KOPT-K1 (cell line): Measurements from ENCODE around the gene PHAF1.

Experiments
- H3K27ac ChIP-seq: fragments of 200-600 bp; sonication (generic); 2 replicates; pipeline ENCODE4 v1.5.1; 2016; ENCODE audit warnings: antibody characterized with exemption, mild to moderate bottlenecking, low read depth, low read length; ENCODE audit not compliant: poor library complexity, severe bottlenecking
- H3K36me3 ChIP-seq: fragments of 200-600 bp; sonication (generic); 2 replicates; pipeline ENCODE4 v1.5.1; 2017; ENCODE audit warnings: antibody characterized with exemption, mild to moderate bottlenecking, low read length, moderate library complexity; ENCODE audit not compliant: insufficient read depth
- H3K9me3 ChIP-seq: fragments of 200-600 bp; sonication (generic); 2 replicates; pipeline ENCODE4 v1.5.1; 2017; ENCODE audit warnings: antibody characterized with exemption, low read length, mild to moderate bottlenecking; ENCODE audit not compliant: insufficient read depth, poor library complexity, severe bottlenecking

Gene PHAF1

DNA sequence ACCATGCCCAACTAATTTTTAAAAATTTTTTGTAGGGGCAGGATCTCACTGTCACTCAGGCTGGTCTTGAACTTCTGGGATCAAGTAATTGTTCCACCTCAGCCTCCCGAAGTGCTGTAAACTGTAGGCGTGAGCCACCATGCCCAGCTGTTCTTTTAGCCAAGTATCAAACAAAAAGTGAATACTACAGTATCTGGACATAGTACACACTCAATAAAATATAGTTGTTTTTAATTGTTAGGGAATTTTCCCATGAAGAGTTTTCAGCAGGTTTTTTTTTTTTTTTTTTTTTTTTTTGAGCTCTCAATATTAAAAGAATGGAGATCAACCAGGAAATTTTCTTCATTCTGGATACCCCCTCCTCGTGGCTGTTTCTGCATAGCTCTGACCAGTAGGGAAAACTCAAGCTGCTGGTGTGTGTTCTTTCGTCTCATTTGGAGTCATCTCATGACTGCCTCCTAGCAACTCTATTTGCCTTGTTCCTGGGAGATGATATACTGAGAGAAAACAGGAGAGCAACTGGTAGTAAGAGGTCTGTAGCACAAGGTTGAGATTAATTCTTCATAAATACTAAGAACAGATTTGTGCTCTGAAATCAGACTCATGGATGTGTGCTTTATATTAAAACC lies 16.5 kb upstream of the PHAF1 start:
- Histone ChIP-seq H3K9me3 (no peaks in the 10 kb centered on the region), H3K36me3 (peaks cover 78% of the 10 kb centered on the region), H3K27ac (no peak overlapping the region)

DNA sequence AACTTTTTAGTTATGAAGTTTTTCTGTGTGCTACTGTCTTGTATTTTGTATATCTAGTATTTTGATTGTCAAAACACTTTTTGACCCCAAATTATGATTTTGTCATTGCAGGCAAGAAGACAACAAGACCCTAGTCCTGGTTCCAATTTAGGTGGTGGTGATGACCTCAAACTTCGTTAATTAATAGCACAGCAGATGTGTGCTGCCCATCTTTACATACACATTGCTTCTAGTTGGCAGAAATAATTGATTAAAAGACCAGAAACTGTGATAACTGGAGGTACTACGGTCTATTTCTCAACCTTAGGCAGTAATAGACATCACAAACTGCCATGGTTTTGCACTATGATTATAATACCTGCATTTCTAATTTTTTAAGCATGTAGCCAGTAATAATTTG lies 11.1 kb upstream of the PHAF1 start:
- Histone ChIP-seq H3K9me3 (no peaks in the 10 kb centered on the region), H3K36me3 (peaks cover 72% of the 10 kb centered on the region), H3K27ac (no peak overlapping the region)

DNA sequence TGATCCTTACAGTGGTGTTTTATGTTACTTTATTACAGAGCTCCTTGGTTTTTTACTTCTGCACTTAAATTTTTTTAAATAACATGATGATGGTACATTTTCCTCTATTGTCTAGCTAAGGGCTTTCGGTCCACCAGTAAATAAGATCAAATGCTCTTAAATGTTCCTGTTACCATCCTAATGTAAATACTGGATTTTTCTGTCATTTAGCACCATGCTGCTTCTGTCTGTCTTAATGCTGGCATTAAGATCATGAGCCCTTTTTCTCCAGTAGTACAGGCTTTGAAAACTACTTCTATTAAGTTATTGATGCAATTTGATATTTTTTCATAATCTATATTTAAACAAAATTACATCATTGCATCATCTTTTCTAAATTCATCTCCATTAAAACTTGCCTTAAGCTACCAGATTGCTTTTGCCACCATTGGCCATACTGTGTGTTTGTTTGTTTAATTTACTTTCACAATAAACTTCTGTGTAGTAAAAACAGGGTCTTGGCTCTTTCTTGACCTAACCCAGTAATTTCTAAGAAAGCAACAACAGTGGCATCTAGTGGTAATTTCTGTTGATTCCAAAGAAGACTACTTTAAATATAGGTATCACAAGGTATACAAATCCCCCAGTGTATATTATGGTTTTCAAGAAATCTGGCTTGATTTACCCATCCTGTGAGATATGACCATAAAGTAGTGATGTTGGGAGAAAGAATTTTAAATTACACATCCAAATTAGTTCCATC lies 9.0 kb upstream of the PHAF1 start:
- Histone ChIP-seq H3K36me3 (peaks cover 52% of the 10 kb centered on the region), H3K27ac (no peak overlapping the region), H3K9me3 (no peaks in the 10 kb centered on the region)

DNA sequence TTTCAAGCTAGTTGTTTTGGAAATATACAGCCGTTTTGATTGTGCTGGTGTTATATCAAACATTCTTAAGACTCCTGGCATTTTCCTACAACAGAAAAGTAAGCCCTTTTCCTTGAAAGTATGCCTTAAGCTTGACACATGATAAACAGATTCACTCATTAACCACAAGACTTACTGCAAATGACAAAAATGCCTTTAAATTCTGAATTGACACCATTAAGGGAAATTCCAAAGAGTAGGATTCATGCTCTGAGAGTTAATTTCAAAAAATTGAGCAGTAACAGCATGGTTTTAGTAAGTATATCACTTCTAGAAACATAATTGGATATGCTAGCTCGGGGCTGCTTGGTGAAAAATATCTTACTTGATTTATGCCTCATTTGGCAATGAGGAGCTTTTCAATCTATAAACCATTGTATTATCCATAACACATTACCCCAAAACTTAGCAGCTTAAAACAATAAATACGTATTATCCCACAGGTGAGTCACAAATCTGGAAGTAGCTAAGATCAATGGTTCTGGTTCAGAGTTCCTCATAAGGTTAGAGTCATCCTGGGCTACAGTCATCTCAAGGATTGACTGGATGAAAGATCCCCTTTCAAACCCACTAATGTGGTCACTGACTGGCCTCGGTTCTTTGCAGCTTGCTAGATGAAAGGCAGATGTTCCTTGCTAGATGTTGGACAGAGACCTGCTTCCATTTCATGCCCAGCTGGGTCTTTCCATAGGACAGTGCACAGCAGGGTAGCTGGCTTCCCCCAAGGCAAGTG lies 8.2 kb upstream of the PHAF1 start:
- no peak overlapping the region for H3K27ac ChIP-seq
- H3K36me3 ChIP-seq = peaks cover 49% of the 10 kb centered on the region
- H3K9me3 ChIP-seq = no peaks in the 10 kb centered on the region

DNA sequence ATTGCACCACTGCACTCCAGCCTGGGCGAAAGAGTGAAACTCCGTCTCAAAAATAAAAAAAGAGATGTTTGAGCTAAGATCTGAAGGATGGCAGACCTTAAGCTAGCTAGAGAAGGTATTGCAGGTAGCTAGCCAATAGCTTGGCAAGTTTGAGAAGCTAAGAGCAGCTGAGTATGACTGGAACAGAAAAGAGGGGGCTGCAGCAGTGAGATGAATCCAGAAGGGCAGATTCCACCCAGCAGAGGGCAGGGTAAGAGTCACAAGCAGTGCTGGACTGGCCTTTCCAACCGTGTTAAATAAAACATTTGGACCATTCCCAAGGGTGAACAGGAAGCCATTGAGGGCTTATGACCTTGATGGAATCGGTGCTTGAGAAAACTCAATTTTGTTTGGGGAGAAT lies 5.7 kb upstream of the PHAF1 start:
- Histone ChIP-seq H3K36me3 (peaks cover 28% of the 10 kb centered on the region), H3K27ac (no peak overlapping the region), H3K9me3 (no peaks in the 10 kb centered on the region)

DNA sequence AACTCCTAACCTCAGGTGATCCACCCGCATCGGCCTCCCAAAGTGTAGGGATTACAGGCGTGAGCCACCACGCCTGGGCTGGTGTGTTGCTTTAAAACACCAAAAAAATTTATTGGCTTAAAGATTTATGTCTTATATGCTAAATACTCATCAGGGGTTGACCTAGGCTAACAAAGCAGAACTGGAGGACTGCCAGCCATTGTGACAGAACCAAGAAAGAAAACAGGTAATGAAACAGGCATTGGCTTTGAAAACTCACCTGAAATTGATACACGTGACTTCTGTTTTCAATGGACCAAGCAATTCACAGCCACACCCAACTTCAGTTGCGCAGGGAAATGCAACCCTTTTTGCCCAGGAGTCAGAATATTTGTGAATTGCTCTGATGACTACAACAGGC lies 4.9 kb upstream of the PHAF1 start:
- peaks cover 20% of the 10 kb centered on the region for H3K36me3 ChIP-seq
- no peak overlapping the region for H3K27ac ChIP-seq
- H3K9me3 ChIP-seq = no peaks in the 10 kb centered on the region

DNA sequence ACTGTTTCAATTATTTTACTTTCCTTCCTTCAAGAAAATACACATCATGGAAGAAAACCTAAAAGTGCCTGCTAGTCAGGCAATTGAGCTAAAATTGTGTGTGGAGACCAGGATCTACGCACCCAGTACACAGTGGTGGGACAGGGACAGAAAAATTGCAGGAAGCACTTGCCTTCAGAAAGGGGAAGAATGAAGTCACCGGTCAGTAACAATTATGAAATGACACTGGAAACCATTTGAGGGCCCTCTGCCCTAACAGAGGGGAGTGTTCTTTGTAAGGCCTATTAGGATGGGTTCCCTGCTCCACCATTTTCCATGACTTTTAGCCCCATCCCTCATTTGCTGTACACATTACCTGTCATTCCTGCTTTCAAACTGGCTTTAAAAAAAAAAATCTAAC lies 4.5 kb upstream of the PHAF1 start:
- no peak overlapping the region for H3K27ac ChIP-seq
- H3K9me3 ChIP-seq = no peaks in the 10 kb centered on the region
- H3K36me3 ChIP-seq = peaks cover 16% of the 10 kb centered on the region

DNA sequence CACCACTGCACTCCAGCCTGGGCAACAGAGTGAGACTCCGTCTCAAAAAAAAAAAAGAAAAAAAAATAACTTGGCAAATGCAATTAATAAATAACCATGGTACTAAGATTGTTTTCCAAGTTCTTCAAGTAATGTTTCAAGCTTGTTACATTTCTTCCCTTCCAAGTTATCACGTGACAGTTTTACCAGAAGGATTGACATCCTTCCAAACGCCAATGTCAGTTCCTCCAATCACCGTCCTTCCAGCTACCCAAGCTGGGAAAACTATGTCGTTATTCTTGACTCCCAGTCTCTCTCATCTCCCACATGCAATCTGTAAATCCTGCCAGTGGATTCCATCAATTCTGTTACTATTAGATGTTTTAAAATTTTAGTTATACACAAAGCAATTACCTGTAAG lies 3.9 kb upstream of the PHAF1 start:
- no peaks in the 10 kb centered on the region for H3K9me3 ChIP-seq
- peaks cover 10% of the 10 kb centered on the region for H3K36me3 ChIP-seq
- no peak overlapping the region for H3K27ac ChIP-seq

DNA sequence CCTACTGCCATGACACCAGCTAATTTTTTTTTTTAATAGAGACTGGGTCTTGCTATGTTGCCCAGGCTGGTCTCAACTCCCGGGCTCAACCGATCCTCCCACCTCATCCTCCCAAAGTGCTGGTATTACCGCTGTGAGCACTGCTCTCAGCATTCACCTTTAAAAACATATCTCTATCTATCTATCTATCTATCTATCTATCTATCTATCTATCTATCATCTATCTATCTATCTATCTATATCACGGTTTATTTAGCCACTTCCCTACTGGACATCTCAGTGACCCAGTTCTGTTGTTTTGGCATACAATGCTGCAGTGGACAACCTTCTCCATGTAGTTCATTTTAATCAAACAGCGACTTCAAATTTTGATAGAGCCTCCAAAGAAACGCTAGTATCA lies 1.3 kb upstream of the PHAF1 start:
- Histone ChIP-seq H3K36me3 (peaks cover 5% of the 10 kb centered on the region; the same call in 1 of the 2 replicates), H3K9me3 (no peaks in the 10 kb centered on the region), H3K27ac (no peak overlapping the region)

DNA sequence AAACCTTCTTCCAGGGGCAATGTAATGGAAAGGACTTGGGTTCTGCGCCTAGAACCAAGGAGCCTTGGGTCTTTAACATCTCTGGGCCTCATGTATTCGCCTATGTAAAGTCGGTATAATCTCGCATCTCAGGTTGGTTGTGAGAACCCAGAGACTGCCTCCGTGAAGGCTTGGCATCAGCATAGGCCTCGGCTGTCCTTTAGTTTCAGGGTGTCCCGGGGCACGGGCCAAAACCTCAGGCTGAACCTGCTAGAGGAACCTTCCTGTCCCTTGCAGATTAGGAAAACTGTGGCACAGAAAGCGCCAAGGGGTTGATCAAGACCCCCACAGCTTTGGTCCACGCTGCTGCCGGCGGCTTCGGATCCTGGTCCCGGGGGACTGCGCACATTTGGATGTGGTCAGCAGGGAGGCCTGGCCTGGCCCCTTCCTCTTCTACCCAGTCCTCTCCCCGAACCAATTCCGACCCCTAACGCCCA lies 772 bp upstream of the PHAF1 start:
- peak overlapping the region; percentile 52 for H3K27ac ChIP-seq
- no peaks in the 10 kb centered on the region for H3K9me3 ChIP-seq
- H3K36me3 ChIP-seq = peaks cover 5% of the 10 kb centered on the region; the same call in 1 of the 2 replicates

DNA sequence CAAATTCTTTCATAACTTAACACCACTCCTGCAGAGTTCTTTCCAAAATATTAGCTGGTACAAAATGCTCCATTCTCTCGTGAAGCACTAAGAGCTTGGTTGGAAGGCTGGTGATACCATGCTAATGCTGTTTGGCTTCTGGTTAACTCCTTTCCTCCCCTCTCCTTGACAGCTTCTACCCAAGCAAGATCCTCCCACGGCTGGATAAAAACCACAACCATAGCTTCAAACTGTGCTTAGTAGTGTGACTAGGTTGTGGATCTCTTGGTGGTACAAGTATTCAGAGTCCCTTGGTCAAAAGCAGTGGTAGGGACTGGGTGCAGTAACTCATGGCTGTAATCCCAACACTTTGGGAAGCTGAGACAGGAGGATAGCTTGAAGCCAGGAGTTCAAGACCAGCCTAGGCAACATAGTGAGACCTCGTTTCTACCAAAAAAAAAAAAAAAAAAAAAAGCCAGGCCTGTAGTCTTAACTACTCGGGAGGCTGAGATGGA lies 2.3 kb downstream of the PHAF1 start:
- Histone ChIP-seq H3K36me3 (peaks cover 9% of the 10 kb centered on the region; the same call in 1 of the 2 replicates), H3K9me3 (no peaks in the 10 kb centered on the region), H3K27ac (no peak overlapping the region)

DNA sequence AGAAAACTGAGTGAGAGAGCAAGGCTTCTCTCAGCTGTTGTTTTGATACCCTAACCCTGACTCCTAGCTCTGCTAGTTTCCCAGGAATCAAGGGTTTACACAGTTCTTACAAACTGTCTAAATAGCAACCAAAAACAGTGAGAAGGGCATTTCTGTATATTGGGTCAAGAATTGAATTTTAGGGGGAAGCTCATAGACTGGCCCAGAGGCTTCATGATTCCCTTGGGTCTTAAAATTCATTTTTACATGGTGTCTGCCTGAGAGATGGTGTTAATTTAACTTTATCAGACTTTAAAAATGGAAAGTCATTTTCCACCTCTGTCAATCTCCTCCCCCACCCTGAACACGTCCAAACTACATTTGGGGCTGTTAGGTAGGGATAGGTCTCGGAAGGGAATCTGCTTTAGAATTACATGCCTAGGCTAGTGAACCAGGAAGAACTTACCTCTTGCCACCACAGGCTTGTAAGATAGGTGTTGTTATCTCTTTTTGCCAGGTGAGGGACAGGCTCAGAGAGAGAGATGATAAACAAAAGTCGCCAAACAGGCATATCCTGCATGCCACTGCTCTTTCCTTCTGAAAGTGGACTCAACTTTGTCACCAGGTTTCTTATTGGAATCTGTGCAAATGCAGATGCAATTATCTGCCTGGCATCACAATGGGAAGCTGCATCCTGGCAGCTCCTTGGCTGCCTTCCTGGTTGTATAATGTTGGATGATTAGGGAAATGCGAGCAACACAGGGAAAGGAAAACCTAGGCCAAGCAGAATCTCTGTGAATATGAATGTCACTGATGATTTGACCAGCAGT lies 3.1 kb downstream of the PHAF1 start:
- Histone ChIP-seq H3K36me3 (peaks cover 9% of the 10 kb centered on the region; the same call in 1 of the 2 replicates), H3K9me3 (no peaks in the 10 kb centered on the region), H3K27ac (no peak overlapping the region)

DNA sequence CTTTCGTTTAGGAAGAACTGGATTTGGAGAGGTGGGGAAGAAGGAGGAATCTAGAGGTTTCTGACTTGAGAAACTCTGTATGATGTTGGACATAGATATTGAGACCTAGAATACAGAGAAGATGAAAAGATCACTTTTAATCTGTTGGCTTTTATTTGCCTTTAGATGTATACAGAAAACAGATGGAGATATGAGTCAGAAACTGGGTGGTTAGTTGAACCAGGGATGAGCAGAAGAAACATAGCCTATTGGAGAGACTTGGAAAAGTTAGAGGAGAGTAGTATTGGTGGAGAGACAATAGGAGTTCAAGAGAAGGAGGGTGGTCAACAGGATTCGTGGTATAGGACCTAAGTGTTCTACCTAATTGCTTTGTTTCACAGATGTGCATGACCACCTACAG lies 5.1 kb downstream of the PHAF1 start:
- Histone ChIP-seq H3K27ac (no peak overlapping the region), H3K9me3 (no peaks in the 10 kb centered on the region), H3K36me3 (peaks cover 9% of the 10 kb centered on the region; the same call in 1 of the 2 replicates)

DNA sequence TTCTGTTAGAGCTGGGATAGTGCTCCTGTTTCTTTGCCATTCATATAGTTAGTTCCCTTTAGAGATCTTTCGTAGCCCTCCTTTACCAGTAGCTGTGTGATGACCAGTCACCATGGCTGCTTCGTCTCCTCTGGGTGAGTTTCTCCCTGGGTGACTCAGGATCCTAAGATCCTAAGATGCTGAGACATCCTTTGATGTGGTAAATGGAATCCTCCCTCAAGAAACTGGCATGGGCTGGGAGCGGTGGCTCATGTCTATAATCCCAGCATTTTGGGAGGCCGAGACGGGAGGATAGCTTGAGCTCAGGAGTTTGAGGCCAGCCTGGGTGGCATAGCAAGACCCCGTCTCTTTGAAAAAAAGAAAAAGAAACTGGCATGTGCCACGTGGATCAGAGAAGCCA lies 5.9 kb downstream of the PHAF1 start:
- H3K36me3 ChIP-seq = peaks cover 18% of the 10 kb centered on the region
- H3K9me3 ChIP-seq = no peaks in the 10 kb centered on the region
- no peak overlapping the region for H3K27ac ChIP-seq
